ENCODE results near the gene LRIG3.
"Not testable (repeated sequence)": the region's sequence is repeated elsewhere in the genome, so short reads cannot be mapped to it uniquely, and the experiment has no call there.

LRIG3 gene

GRCh38 chr12:58927120-58927519 is 6.8 kb upstream of the LRIG3 start:
- no peak for DNase-seq

- no peak for DNase-seq
These were observed 6.3 kb upstream of the LRIG3 start for GRCh38 chr12:58926586-58926985.

GRCh38 chr12:58925751-58926150 is 5.4 kb upstream of the LRIG3 start:
- no peak for DNase-seq

GRCh38 chr12:58925111-58925611 is 4.9 kb upstream of the LRIG3 start:
- DNase-seq, result no peak

- DNase-seq, result no peak
These were observed 4.3 kb upstream of the LRIG3 start for GRCh38 chr12:58924652-58925051.

GRCh38 chr12:58923781-58924180 is 3.5 kb upstream of the LRIG3 start:
- DNase-seq, result no peak

GRCh38 chr12:58922849-58923248 is 2.5 kb upstream of the LRIG3 start:
- no peak for DNase-seq

- no peak for DNase-seq
These were observed 907 bp upstream of the LRIG3 start for GRCh38 chr12:58920961-58921861.

GRCh38 chr12:58919231-58920101 is 838 bp downstream of the LRIG3 start:
- no peak for DNase-seq

GRCh38 chr12:58918469-58918844 is 1.8 kb downstream of the LRIG3 start:
- peak; percentile 4 for DNase-seq

GRCh38 chr12:58917699-58918468 is 2.4 kb downstream of the LRIG3 start:
- no peak for DNase-seq

GRCh38 chr12:58916921-58917511 is 3.3 kb downstream of the LRIG3 start:
- DNase-seq, result no peak

GRCh38 chr12:58916161-58916621 is 4.1 kb downstream of the LRIG3 start:
- no peak for DNase-seq

- peak; percentile 13 for DNase-seq
These were observed 4.7 kb downstream of the LRIG3 start for GRCh38 chr12:58915634-58916033.

GRCh38 chr12:58915037-58915436 is 5.3 kb downstream of the LRIG3 start:
- DNase-seq, result no peak

- DNase-seq, result no peak
These were observed 5.8 kb downstream of the LRIG3 start for GRCh38 chr12:58914457-58914856.

- DNase-seq, result no peak
These were observed 12.9 kb downstream of the LRIG3 start for GRCh38 chr12:58907391-58907790.

- no peak for DNase-seq
These were observed 13.4 kb downstream of the LRIG3 start for GRCh38 chr12:58906917-58907316.

GRCh38 chr12:58905422-58905821 is 14.9 kb downstream of the LRIG3 start:
- no peak for DNase-seq

GRCh38 chr12:58902726-58903125 is 17.6 kb downstream of the LRIG3 start:
- DNase-seq, result not testable (repeated sequence)

- no peak for DNase-seq
These were observed 18.6 kb downstream of the LRIG3 start for GRCh38 chr12:58901664-58902063.

GRCh38 chr12:58897969-58898368 is 22.3 kb downstream of the LRIG3 start:
- DNase-seq, result no peak
